HG03025 (cell line): ENCODE results near the gene ZNF479.
"Not testable (repeated sequence)": the region's sequence is repeated elsewhere in the genome, so short reads cannot be mapped to it uniquely, and the experiment has no call there.

Experiments
- ATAC-seq: cut with Tn5 transposase; IDR thresholded peaks from one replicate; pipeline ENCODE4 v1.9.1; 2021; ENCODE audit warnings: mild to moderate bottlenecking, moderate library complexity; ENCODE audit not compliant: unreplicated experiment, low FRiP score

The ZNF479 gene

DNA sequence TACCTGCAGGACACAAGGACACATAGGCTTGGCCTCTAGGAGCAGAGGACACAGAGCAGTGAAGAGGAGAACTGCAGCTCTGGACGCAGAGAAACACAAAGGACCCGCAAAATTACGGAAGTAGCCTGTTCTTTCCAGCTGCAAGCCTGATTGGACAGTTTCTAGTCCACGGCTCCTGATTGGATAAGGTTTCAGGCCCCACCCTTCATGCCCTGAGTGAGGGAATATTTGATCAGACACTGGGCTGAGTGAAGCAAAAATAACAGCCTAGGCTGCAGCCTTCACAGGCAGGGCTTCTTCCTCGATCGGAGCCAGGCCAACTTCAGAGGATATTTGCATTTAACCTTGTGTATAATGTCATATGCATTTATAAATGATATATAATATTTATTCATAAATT is at the start of gene ZNF479:
TSS of gene ZNF479 (minus strand) at position 101 of the 400 bp plus-strand sequence. CDS start 112 bp downstream, outside the sequence.
- not testable (repeated sequence) for ATAC-seq

DNA sequence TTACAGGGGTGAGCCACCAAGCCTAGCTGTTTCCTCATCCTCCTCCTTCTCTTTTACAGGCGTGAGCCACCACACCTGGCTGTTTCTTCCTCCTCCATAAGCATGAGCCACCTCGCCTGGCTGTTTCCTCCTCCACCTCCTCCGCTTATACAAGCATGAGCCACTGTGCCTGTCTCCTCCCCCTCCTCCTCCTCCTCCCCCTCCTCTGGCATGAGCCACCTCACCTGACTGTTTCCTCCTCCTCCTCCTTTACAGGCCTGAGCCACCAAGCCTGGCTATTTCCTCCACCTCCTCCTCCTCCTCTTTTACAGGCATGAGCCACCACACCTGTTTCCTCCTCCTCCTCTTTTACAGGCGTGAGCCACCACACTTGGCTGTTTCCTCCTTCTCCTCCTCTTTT is 49.8 kb upstream of the ZNF479 start:
- ATAC-seq = no peak

DNA sequence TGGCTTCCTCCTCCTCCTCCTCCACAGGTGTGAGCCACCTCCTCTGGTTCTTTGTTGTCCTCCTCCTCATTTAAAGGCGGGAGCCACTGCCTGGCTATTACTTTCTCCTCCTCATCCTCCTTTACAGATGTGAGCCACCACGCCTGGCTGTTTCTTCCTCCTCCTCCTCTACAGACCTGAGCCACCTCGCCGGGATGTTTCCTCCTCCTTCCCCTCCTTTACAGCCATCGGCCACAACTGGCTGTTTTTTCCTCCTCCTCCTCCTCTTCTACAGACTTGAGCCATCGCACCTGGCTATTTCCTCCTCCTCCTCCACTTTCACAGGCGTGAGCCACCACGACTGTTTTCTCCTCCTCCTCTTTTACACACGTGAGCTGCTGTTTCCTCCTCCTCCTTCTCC is 49.0 kb upstream of the ZNF479 start:
- no peak for ATAC-seq

DNA sequence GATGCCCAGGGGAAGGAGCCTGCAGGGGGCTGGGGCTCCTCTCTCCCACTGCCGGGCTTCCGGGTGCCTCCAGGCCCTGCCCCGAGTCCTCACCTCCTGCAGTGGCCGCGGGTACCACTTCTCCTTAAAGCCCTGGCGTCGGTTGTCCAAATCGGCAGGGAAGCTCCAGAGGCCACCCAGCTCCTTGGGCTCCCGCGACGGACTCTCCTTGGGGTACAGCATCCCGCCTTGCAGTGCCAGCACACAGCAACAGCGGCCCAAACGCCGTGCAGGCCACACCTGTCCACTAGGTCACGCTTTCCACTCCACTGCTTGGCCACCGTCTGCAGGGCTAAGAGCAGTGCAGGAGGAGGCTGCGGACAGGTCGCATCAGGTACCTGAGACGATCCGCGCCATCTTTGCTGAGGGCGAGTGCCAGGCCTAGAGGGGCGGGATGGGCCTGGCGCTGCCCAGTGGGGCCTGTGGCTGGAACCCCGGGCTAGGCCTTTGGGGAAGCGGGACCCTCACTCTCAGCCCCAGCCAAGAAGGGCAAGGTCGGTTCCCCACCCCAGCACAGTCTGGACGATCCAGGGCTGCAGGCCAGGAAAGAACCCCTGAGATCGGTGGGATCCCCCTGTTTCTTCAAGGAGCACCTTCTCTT is 47.7 kb upstream of the ZNF479 start:
- ATAC-seq = no peak

DNA sequence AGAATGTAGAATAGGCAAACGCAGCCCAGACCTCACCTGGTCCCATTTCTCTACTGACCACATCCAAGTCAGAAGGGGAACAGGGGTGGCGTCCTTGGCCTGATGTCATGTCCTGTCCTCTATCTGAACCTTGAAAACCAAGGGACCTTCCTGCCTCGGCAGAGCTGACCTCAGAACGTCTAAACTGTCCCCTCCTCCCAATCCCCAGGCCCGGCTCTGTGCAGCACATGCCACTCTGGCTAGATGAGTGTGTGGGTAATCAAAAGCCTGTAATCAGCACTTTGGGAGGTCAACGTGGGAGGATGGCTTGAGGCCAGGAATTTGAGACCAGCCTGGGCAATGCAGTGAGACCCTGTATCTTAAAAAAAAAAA is 46.5 kb upstream of the ZNF479 start:
- no peak for ATAC-seq

DNA sequence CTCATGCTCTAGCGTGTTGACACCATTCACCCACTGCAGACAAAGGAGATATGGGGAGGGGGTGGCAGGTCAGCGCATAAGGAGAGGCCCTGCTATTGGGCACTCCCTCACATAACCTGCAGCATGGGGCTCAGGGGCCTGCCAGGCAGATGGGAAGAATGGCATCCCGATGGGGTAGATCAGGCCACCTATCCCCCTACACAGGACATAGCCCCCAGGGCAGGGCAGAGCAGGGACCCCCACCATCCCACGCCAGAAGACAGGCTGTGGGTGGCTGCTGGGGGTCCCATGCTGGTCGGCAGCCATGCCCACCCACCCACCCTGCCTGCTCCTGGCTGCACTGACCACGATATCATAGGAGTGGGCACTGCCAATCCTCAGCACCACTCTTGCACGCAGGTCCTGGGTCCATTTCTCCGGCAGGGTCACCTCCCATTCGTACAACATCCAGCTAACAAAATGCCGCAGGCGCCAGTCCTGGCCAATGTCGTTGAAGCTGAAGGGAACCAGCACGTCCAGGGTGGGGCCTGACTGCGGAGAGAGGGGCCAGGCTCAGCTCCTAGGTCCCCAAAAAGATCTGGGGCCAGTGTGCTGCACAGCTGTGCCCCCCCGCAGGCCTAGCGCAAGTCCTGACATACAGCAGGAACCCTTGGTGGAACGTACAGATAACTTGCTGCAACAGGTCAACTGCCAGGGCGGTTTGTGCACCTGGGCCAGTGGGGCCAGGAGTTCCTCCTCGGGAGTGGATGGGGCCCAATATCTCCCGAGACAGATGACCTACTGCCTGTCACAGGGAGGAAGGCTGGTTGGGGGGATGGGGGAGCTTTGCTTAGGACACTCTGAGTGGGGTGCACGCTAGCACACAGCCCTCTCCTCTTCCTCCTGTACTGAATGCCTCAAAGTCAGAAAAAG is 45.9 kb upstream of the ZNF479 start:
- ATAC-seq = no peak

DNA sequence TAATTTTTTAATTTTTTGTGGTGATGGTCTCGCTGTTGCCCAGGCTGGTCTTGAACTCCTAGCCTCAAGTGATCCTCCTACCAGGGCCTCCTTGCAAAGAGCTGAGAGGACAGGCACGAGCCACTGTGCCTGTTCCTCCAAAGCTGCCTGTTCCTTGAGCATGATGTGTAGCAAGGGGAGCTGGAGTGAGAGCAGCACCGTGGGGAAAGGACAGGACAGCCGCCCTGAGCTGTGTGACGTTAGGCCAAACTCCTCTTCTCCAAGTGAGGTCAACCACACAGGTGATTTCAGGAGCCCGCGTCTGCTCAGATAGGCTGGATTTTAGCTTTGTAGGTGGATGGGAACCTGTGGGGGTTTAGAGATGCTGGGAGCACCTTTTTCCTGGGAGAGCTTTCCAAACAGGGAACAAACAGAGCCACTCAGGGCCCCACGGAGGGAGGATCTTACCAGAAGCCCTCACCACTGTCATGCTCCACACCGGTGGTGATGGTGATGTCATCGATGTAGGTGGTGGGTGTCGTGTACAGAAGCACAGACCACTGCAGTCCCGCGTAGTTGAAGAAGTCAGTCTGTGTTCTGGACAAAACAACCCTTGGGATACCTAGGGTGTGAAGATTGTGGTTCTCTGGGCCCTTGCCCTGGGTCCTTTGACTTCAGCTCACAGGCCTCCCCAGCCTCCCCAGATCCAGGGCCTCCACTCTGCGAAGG is 44.8 kb upstream of the ZNF479 start:
- ATAC-seq = no peak

DNA sequence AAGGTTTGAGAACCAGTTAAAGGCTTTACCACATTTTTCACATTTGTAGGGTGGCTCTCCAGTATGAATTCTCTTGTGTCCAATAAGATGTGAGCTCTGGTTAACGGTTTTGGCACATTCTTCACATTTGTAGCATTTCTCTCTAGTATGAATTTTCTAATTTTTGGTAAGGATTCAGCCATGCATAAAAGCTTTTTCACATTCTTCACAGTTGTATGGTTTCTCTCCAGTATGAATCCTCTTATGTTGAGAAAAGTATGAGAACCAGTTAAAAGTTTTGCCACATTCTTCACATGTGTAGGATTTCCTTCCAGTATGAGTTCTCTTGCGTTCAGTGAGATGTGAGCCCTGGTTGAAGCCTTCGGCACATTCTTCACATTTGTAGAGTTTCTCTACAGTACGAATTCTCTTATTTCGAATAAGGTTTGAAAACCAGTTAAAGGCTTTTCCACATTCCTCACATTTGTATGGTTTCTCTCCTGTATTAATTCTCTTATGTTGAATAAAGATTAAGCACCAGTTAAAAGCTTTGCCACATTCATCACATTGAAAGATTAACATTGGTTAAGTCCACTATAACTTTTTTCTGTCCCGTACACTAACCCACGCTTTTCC is 33.2 kb upstream of the ZNF479 start:
- ATAC-seq = no peak

DNA sequence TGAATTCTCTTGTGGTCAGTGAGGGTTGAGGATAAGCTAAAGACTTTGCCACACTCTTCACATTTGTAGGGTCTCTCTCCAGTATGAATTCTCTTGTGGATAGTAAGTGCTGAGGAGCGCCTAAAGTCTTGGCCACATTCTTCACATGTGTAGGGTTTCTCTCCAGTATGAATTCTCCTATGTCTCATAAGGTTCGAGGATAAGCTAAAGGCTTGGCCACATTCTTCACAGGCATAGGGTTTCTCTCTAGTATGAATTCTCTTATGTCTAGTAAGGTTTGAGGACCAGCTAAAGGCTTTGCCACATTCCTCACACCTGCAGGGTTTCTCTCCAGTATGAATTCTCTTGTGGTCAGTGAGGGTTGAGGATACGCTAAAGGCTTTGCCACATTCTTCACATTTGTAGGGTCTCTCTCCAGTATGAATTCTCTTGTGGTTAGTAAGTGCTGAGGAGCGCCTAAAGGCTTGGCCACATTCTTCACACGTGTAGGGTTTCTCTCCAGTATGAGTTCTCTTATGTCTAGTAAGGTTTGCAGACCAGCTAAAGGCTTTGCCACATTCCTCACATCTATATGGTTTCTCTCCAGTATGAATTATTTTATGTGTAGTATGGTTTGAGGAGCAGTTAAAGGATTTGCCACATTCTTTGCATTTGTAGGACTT is 12.0 kb downstream of the ZNF479 start:
- not testable (repeated sequence) for ATAC-seq
